NCI-H2171 treated with DMSO at 0.1 percent for 48 hours (cell line): Measurements from ENCODE around the gene PAK2.
"Not testable (repeated sequence)": the region's sequence is repeated elsewhere in the genome, so short reads cannot be mapped to it uniquely, and the experiment has no call there.

Experiments used
- DNase-seq: peaks from one replicate; lab custom pipeline; 2025; lab: John Stamatoyannopoulos, UW

The PAK2 gene

GRCh38 chr3:196736670-196737374 lies 2.8 kb upstream of the PAK2 start:
- DNase-seq = no peak

GRCh38 chr3:196737655-196738054 lies 2.0 kb upstream of the PAK2 start:
- DNase-seq = no peak

- DNase-seq = peak; percentile 61
These were observed 1.0 kb downstream of the PAK2 start for GRCh38 chr3:196740481-196741248.

GRCh38 chr3:196741249-196741889 lies 1.7 kb downstream of the PAK2 start:
- DNase-seq = no peak

GRCh38 chr3:196743569-196743968 lies 3.9 kb downstream of the PAK2 start:
- not testable (repeated sequence) for DNase-seq

- DNase-seq = no peak
These were observed 9.5 kb downstream of the PAK2 start for GRCh38 chr3:196749125-196749524.

GRCh38 chr3:196753201-196753600 lies 13.5 kb downstream of the PAK2 start:
- DNase-seq = no peak

GRCh38 chr3:196754091-196754981 lies 14.7 kb downstream of the PAK2 start:
- no peak for DNase-seq

GRCh38 chr3:196756732-196757131 lies 17.1 kb downstream of the PAK2 start:
- DNase-seq = no peak

GRCh38 chr3:196757876-196758739 lies 18.5 kb downstream of the PAK2 start:
- no peak for DNase-seq

GRCh38 chr3:196763179-196763578 lies 23.5 kb downstream of the PAK2 start:
- DNase-seq = no peak

- no peak for DNase-seq
These were observed 25.8 kb downstream of the PAK2 start for GRCh38 chr3:196765454-196765853.

- DNase-seq = no peak
These were observed 31.4 kb downstream of the PAK2 start for GRCh38 chr3:196771067-196771466.

GRCh38 chr3:196772102-196772501 lies 32.4 kb downstream of the PAK2 start:
- no peak for DNase-seq

GRCh38 chr3:196772897-196773296 lies 33.2 kb downstream of the PAK2 start:
- DNase-seq = no peak

GRCh38 chr3:196774191-196774820 lies 34.6 kb downstream of the PAK2 start:
- DNase-seq = no peak

GRCh38 chr3:196774848-196775422 lies 35.3 kb downstream of the PAK2 start:
- DNase-seq = no peak

GRCh38 chr3:196775938-196776337 lies 36.3 kb downstream of the PAK2 start:
- DNase-seq = no peak

- DNase-seq = no peak
These were observed 38.2 kb downstream of the PAK2 start for GRCh38 chr3:196777836-196778235.

GRCh38 chr3:196778755-196779154 lies 39.1 kb downstream of the PAK2 start:
- no peak for DNase-seq
